ENCODE measurements around the gene MAGIX. TPM values are rescaled to one million over a fixed set of nuclear protein-coding genes. Genes with fewer than 3 reads are reported as not detected.

The MAGIX gene
- total RNA-seq, 1 donor from 2014 or later = 2.1 TPM

DNA sequence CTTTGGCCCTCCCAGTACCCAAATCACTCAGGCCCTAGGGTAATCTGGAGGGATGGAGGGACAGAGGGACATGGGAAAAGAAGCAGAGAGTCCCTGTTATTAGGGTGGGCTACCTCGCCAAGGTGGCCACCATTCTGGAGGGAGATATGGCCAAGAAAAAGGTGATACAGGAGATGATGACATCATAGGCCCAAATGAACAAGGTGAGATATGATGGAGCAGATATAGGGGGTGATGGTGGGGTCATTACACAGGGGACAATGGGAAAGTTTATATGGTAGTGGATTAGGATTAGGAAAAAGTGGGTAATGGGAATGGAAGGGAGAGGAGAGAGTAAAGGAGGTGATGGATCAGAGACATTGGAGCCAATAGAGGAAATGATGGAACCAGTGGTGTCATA, 50.3 kb downstream of the MAGIX start:
- Histone ChIP-seq H3K9me3 (ENCODE audit: control insufficient read depth in 3 of 3, low read length in 3 of 3) (no peaks in the 10 kb centered on the region), H3K27ac (ENCODE audit: low read depth, low read length) (no peak overlapping the region), H3K27me3 (ENCODE audit: control insufficient read depth in 3 of 3, insufficient read depth in 3 of 3, low read length in 3 of 3) (peaks cover 0 to 5% (median 5%) of the 10 kb centered on the region in 3 donors), H3K9ac (ENCODE audit: low read depth in 1 of 3, low read length in 3 of 3) (no peak overlapping the region), H3K36me3 (ENCODE audit: control insufficient read depth in 3 of 3, insufficient read depth in 3 of 3, low read length in 3 of 3) (no peaks in the 10 kb centered on the region), H3K4me3 (ENCODE audit: low read length in 3 of 3) (no peak overlapping the region), H3K4me1 (ENCODE audit: control insufficient read depth in 3 of 3, insufficient read depth in 3 of 3, low read length in 3 of 3) (no peaks in the 10 kb centered on the region)

DNA sequence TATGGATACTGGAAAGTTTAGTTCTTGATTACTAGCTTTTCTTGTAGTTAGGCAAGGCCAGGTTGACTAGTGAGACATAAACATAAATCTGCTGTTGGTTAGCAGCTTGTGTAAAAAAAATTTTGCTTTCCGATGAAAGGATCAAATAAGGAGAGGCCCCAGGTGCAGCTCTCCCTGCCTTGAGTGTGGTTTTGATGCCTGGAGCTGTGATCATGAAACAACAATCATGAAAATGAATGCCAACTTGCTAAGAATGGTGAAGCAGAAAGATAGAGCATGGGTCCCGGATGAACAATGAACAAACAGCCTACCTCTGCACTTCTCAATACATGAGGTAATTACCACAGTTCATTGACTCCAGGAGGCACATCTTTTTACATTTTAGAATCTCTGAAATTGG, 51.9 kb downstream of the MAGIX start:
- no peak overlapping the region for H3K9ac ChIP-seq (ENCODE audit: low read depth in 1 of 3, low read length in 3 of 3)
- peaks cover 0 to 5% (median 2%) of the 10 kb centered on the region in 3 donors for H3K27me3 ChIP-seq (ENCODE audit: control insufficient read depth in 3 of 3, insufficient read depth in 3 of 3, low read length in 3 of 3)
- H3K27ac ChIP-seq (ENCODE audit: low read depth, low read length) = no peak overlapping the region
- H3K4me1 ChIP-seq (ENCODE audit: control insufficient read depth in 3 of 3, insufficient read depth in 3 of 3, low read length in 3 of 3) = no peaks in the 10 kb centered on the region
- no peaks in the 10 kb centered on the region for H3K36me3 ChIP-seq (ENCODE audit: control insufficient read depth in 3 of 3, insufficient read depth in 3 of 3, low read length in 3 of 3)
- no peak overlapping the region for H3K4me3 ChIP-seq (ENCODE audit: low read length in 3 of 3)
- H3K9me3 ChIP-seq (ENCODE audit: control insufficient read depth in 3 of 3, low read length in 3 of 3) = no peaks in the 10 kb centered on the region

GRCh38 chrX:49214996-49215526, 52.5 kb downstream of the MAGIX start:
- Histone ChIP-seq H3K36me3 (ENCODE audit: control insufficient read depth in 3 of 3, insufficient read depth in 3 of 3, low read length in 3 of 3) (no peaks in the 10 kb centered on the region), H3K27me3 (ENCODE audit: control insufficient read depth in 3 of 3, insufficient read depth in 3 of 3, low read length in 3 of 3) (no peaks in the 10 kb centered on the region), H3K9me3 (ENCODE audit: control insufficient read depth in 3 of 3, low read length in 3 of 3) (no peaks in the 10 kb centered on the region), H3K4me3 (ENCODE audit: low read length in 3 of 3) (no peak overlapping the region), H3K27ac (ENCODE audit: low read depth, low read length) (no peak overlapping the region), H3K9ac (ENCODE audit: low read depth in 1 of 3, low read length in 3 of 3) (no peak overlapping the region), H3K4me1 (ENCODE audit: control insufficient read depth in 3 of 3, insufficient read depth in 3 of 3, low read length in 3 of 3) (no peaks in the 10 kb centered on the region)

Small RNA genes within 50 kb of the gene (small RNA-seq; reads per million reads assigned to genes)
- not detected for gene RN7SL262P

Other genes with a start within 250 kb of the MAGIX start
- gene PIM2, start 243.7 kb upstream of the MAGIX start, total RNA-seq = 3.1 TPM
- 16.2 TPM for gene OTUD5, start 205.2 kb upstream of the MAGIX start, total RNA-seq
- gene KCND1, start 190.9 kb upstream of the MAGIX start, total RNA-seq = 0.52 TPM
- gene GRIPAP1, start 160.5 kb upstream of the MAGIX start, total RNA-seq = 10.4 TPM
- 8.4 TPM for gene TFE3, start 119.4 kb upstream of the MAGIX start, total RNA-seq
- 0.52 TPM for gene CCDC120, start 103.8 kb upstream of the MAGIX start, total RNA-seq
- 4.7 TPM for gene PRAF2, start 88.8 kb upstream of the MAGIX start, total RNA-seq
- gene WDR45, start 82.9 kb upstream of the MAGIX start, total RNA-seq = 26.6 TPM
- 20.4 TPM for gene GPKOW, start 39.0 kb upstream of the MAGIX start, total RNA-seq
- 19.3 TPM for gene PLP2, start 9.1 kb downstream of the MAGIX start, total RNA-seq
- gene PRICKLE3, start 23.6 kb downstream of the MAGIX start, total RNA-seq = 2.6 TPM
- gene SYP, start 37.4 kb downstream of the MAGIX start, total RNA-seq = 1.0 TPM
- gene CACNA1F, start 70.6 kb downstream of the MAGIX start, total RNA-seq = not detected
- 5.7 TPM for gene CCDC22, start 72.7 kb downstream of the MAGIX start, total RNA-seq
- gene FOXP3, start 102.0 kb downstream of the MAGIX start, total RNA-seq = not detected
- gene PPP1R3F, start 107.0 kb downstream of the MAGIX start, total RNA-seq = 6.8 TPM
- gene GAGE10, start 140.9 kb downstream of the MAGIX start, total RNA-seq = not detected
- not detected for gene GAGE12J, start 159.3 kb downstream of the MAGIX start, total RNA-seq
- gene GAGE13, start 168.8 kb downstream of the MAGIX start, total RNA-seq = not detected

All from skeletal muscle tissue (tissue), 5 donors.